Globus pallidus (tissue), 1 donor: ENCODE data around the gene PLIN5.

Experiments
- DNase-seq: peaks from one replicate; pipeline ENCODE4 v3.0.0-alpha.2; 2015; ENCODE audit warnings: low spot score

PLIN5 gene

GRCh38 chr19:4505570-4506448 lies 29.2 kb downstream of the PLIN5 start:
- no peak for DNase-seq

- DNase-seq: no peak
Observed at GRCh38 chr19:4504891-4505569, 30.0 kb downstream of the PLIN5 start.

GRCh38 chr19:4504297-4504701 lies 30.7 kb downstream of the PLIN5 start:
- DNase-seq: peak; percentile 70

GRCh38 chr19:4503825-4504170 lies 31.2 kb downstream of the PLIN5 start:
- no peak for DNase-seq

GRCh38 chr19:4503132-4503824 lies 31.7 kb downstream of the PLIN5 start:
- no peak for DNase-seq

- DNase-seq: no peak
Observed at GRCh38 chr19:4502282-4503131, 32.5 kb downstream of the PLIN5 start.

GRCh38 chr19:4501691-4502090 lies 33.3 kb downstream of the PLIN5 start:
- no peak for DNase-seq

- DNase-seq: no peak
Observed at GRCh38 chr19:4500841-4501591, 34.0 kb downstream of the PLIN5 start.

- DNase-seq: no peak
Observed at GRCh38 chr19:4499855-4500254, 35.2 kb downstream of the PLIN5 start.

- DNase-seq: no peak
Observed at GRCh38 chr19:4499318-4499717, 35.7 kb downstream of the PLIN5 start.

GRCh38 chr19:4498694-4499093 lies 36.3 kb downstream of the PLIN5 start:
- DNase-seq: no peak

GRCh38 chr19:4497770-4498389 lies 37.1 kb downstream of the PLIN5 start:
- no peak for DNase-seq

- DNase-seq: no peak
Observed at GRCh38 chr19:4496304-4496703, 38.7 kb downstream of the PLIN5 start.

- no peak for DNase-seq
Observed at GRCh38 chr19:4495471-4495870, 39.6 kb downstream of the PLIN5 start.

- no peak for DNase-seq
Observed at GRCh38 chr19:4494691-4495064, 40.3 kb downstream of the PLIN5 start.

- no peak for DNase-seq
Observed at GRCh38 chr19:4493929-4494690, 40.9 kb downstream of the PLIN5 start.

- no peak for DNase-seq
Observed at GRCh38 chr19:4493104-4493928, 41.7 kb downstream of the PLIN5 start.

- no peak for DNase-seq
Observed at GRCh38 chr19:4492337-4493103, 42.5 kb downstream of the PLIN5 start.
